Stomach (tissue), 4 donors: ENCODE data around the gene CARS1.

ENCODE experiments used
- EP300 ChIP-seq: sonication (generic); formaldehyde crosslinking; IDR thresholded peaks from one replicate; pipeline ENCODE4 v1.6.1; 2017; ENCODE audit warnings: antibody characterized with exemption
- POLR2A ChIP-seq, 4 donors: fragments of 450-650 bp; IDR thresholded peaks; one replicate each; pipeline ENCODE4 v1.6.1; 2016; ENCODE audit warnings: antibody characterized with exemption in 4 of 4, control low read depth in 2 of 4, mild to moderate bottlenecking in 1 of 4, moderate library complexity in 1 of 4
- TF ChIP-seq, protein P1 (sequence below), 7 experiments: fragments of 450-650 bp in 4 of 7; fragments of 200-600 bp in 3 of 7; sonication (generic) in 3 of 7; IDR thresholded peaks; one replicate each; pipeline ENCODE4 v1.5.1; 2016 to 2019; ENCODE audit warnings: antibody characterized with exemption in 7 of 7, control low read depth in 2 of 7, mild to moderate bottlenecking in 1 of 7

DNA sequence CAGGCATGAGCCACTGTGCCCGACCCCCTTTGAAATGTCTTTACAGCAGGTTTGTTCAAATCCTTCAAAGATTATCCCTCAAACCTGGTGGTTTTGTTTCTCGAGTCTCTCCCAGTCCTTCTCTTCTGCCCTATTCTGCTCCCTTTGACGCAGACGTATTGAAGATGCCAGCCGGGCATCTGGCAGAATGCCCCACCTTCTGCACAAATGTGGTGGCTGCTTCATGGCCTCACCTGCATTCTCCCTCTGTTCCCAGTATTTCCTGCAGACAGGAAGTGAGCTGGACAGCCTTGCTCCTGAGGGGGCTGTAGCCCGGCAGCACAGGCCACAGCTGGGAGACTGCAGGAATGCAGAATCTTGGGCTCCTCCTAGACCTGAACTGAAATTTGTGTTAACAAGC is 60.2 kb downstream of the CARS1 start:
- TF ChIP-seq, protein P1, sequence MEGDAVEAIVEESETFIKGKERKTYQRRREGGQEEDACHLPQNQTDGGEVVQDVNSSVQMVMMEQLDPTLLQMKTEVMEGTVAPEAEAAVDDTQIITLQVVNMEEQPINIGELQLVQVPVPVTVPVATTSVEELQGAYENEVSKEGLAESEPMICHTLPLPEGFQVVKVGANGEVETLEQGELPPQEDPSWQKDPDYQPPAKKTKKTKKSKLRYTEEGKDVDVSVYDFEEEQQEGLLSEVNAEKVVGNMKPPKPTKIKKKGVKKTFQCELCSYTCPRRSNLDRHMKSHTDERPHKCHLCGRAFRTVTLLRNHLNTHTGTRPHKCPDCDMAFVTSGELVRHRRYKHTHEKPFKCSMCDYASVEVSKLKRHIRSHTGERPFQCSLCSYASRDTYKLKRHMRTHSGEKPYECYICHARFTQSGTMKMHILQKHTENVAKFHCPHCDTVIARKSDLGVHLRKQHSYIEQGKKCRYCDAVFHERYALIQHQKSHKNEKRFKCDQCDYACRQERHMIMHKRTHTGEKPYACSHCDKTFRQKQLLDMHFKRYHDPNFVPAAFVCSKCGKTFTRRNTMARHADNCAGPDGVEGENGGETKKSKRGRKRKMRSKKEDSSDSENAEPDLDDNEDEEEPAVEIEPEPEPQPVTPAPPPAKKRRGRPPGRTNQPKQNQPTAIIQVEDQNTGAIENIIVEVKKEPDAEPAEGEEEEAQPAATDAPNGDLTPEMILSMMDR (IDR thresholded peaks at IDR 0.05): no peak
- TF ChIP-seq POLR2A (IDR thresholded peaks at IDR 0.05) (no peak), EP300 (no peak)
